PC-3 (cell line): Measurements from ENCODE around the gene TMEM156. TPM values are rescaled to one million over a fixed set of nuclear protein-coding genes. Genes with fewer than 3 reads are reported as not detected.

Source experiments
- ATAC-seq: fragments of 200-7000 bp; cut with Tn5 transposase; 2 replicates; pipeline ENCODE4 v1.9.1; 2020; ENCODE audit warnings: mild to moderate bottlenecking, moderate library complexity
- BruUV-seq: library from RNA; stranded (reverse); fragments of 400-500 nt; replicated peaks from 2 replicates; lab custom pipeline; 2021; lab: Mats Ljungman, UMichigan
- CTCF ChIA-PET: fragments of 300-600 bp; sonication (Branson Sonifier 250); formaldehyde crosslinking; loops from one replicate; lab custom pipeline; 2022; ENCODE audit warnings: antibody characterized with exemption; lab: Charles Lee
- POLR2A ChIA-PET: fragments of 300-600 bp; sonication (Branson Sonifier 250); formaldehyde crosslinking; loops from one replicate; lab custom pipeline; 2022; ENCODE audit warnings: antibody characterized with exemption; ENCODE audit not compliant: unreplicated experiment; lab: Charles Lee
- DNase-seq: peaks from one replicate; pipeline ENCODE4 v3.0.0-alpha.2; 2015
- H2AFZ ChIP-seq: fragments of 300-600 bp; sonication (generic); 2 replicates; pipeline ENCODE4 v1.6.0; 2016; ENCODE audit warnings: antibody characterized with exemption, low read length
- H3F3A ChIP-seq: fragments of 300-600 bp; sonication (generic); one replicate; pipeline ENCODE4 v1.6.0; 2017; ENCODE audit warnings: antibody characterized with exemption, low read length, control low read depth, mild to moderate bottlenecking; ENCODE audit not compliant: unreplicated experiment
- H3K27ac ChIP-seq: fragments of 300-600 bp; sonication (generic); 2 replicates; pipeline ENCODE4 v1.5.1; 2016; ENCODE audit warnings: mild to moderate bottlenecking, low read length
- H3K27me3 ChIP-seq: fragments of 300-600 bp; sonication (generic); 2 replicates; pipeline ENCODE4 v1.6.1; 2016; ENCODE audit warnings: low read length, mixed read lengths
- H3K36me3 ChIP-seq: fragments of 300-600 bp; sonication (generic); 2 replicates; pipeline ENCODE4 v1.6.1; 2016; ENCODE audit warnings: low read depth, mixed run types, low read length, mixed read lengths
- H3K4me1 ChIP-seq: fragments of 300-600 bp; sonication (generic); 2 replicates; pipeline ENCODE4 v1.5.1; 2016; ENCODE audit warnings: low read length; ENCODE audit not compliant: insufficient read depth
- H3K4me2 ChIP-seq: fragments of 300-600 bp; sonication (generic); 2 replicates; pipeline ENCODE4 v1.6.0; 2016; ENCODE audit warnings: low read length
- H3K4me3 ChIP-seq: fragments of 300-600 bp; sonication (generic); 2 replicates; pipeline ENCODE4 v1.5.1; 2016; ENCODE audit warnings: mild to moderate bottlenecking, low read length, mixed read lengths
- H3K79me2 ChIP-seq: fragments of 300-600 bp; sonication (generic); 2 replicates; pipeline ENCODE4 v1.6.1; 2017; ENCODE audit warnings: low read length, mixed read lengths
- H3K9ac ChIP-seq: fragments of 300-600 bp; sonication (generic); 2 replicates; pipeline ENCODE4 v1.6.0; 2016; ENCODE audit warnings: mild to moderate bottlenecking, low read length
- H3K9me2 ChIP-seq: fragments of 300-600 bp; sonication (generic); replicated peaks from 2 replicates; pipeline ENCODE4 v1.6.1; 2016; ENCODE audit warnings: mixed run types, low read length, mixed read lengths
- H3K9me3 ChIP-seq: fragments of 300-600 bp; sonication (generic); 2 replicates; pipeline ENCODE4 v1.6.1; 2016; ENCODE audit warnings: low read length, mixed read lengths
- H4K20me1 ChIP-seq: fragments of 300-600 bp; sonication (generic); 2 replicates; pipeline ENCODE4 v1.6.1; 2016; ENCODE audit warnings: low read length, mixed read lengths
- CTCF ChIP-seq: fragments of 300-600 bp; sonication (generic); conservative IDR thresholded peaks from 2 replicates; pipeline ENCODE4 v1.5.1; 2017; ENCODE audit warnings: antibody characterized with exemption, low read depth, mild to moderate bottlenecking, low read length
- EZH2 ChIP-seq: fragments of 300-600 bp; sonication (generic); IDR thresholded peaks from one replicate; pipeline ENCODE4 v1.6.1; 2017; ENCODE audit warnings: antibody characterized with exemption, mild to moderate bottlenecking, low read length; ENCODE audit not compliant: unreplicated experiment
- EZH2phosphoT487 ChIP-seq: fragments of 300-600 bp; sonication (generic); IDR thresholded peaks from 2 replicates; pipeline ENCODE4 v1.6.1; 2018; ENCODE audit warnings: mild to moderate bottlenecking, antibody characterized with exemption, low read length, borderline replicate concordance
- intact Hi-C: fragments of 100-400 bp; cut with micrococcal nuclease; formaldehyde crosslinking; loops from 2 replicates; pipeline ENCODE4 v1.9.0; 2023
- total RNA-seq: library from RNA; depleted of rRNA; stranded (reverse); fragments of >200 nt; gene quantifications from 2 replicates; pipeline ENCODE4 v1.2.3, GENCODE V29; 2014

Gene TMEM156
- total RNA-seq, 1 experiment from 2014 or later: 41.5 TPM

GRCh38 chr4:39043861-39044363 lies 11.7 kb upstream of the TMEM156 start:
- H4K20me1 ChIP-seq: 0 out of 2 replicates have a peak, but pooled peaks cover 4% of the 10 kb centered on the region
- 0 out of 2 replicates have a peak, but pooled peaks cover under 1% of the 10 kb centered on the region for H3K36me3 ChIP-seq
- ChIA-PET POLR2A (interaction anchor here (0.6 to 1.9 kb wide), 5 partner anchors 11 to 159 kb away, joined by 3 to 17 read pairs (median 10); partner anchors contain the start of gene TMEM156), CTCF (interaction anchor here (1.1 kb wide), 1 partner anchor 91 kb away, joined by 5 read pairs; no protein-coding TSS in a partner anchor)
- peaks cover 37% of the 10 kb centered on the region for H3K79me2 ChIP-seq
- H3F3A ChIP-seq: peaks cover 9% of the 10 kb centered on the region
- DNase-seq (no peak), ATAC-seq (no peak; the same call in 1 of the 2 replicates)
- peak overlapping the region; percentile 64 for H3K9ac ChIP-seq
- H3K9me2 ChIP-seq: no peaks in the 10 kb centered on the region
- H3K27me3 ChIP-seq: no peaks in the 10 kb centered on the region
- H3K4me3 ChIP-seq: peak overlapping the region; percentile 88
- peak overlapping the region; percentile 31; the same call in 1 of the 2 replicates for H2AFZ ChIP-seq
- H3K4me2 ChIP-seq: peak overlapping the region; percentile 79
- H3K4me1 ChIP-seq: peaks cover 53% of the 10 kb centered on the region
- BruUV-seq: TSS peak; percentile 83
- H3K9me3 ChIP-seq: no peaks in the 10 kb centered on the region
- peak overlapping the region; percentile 95 for H3K27ac ChIP-seq
- intact Hi-C loops: loop anchor here (1.0 kb wide), 2 partner anchors 8 to 12 kb away; partner anchors contain the start of gene TMEM156
- TF ChIP-seq EZH2 (no peak), CTCF (no peak), EZH2phosphoT487 (no peak)

GRCh38 chr4:39043058-39043860 lies 11.1 kb upstream of the TMEM156 start:
- ChIA-PET POLR2A (interaction anchor here (0.5 to 1.9 kb wide), 3 partner anchors 10 to 127 kb away, joined by 8 to 15 read pairs (median 10); partner anchors contain the start of gene TMEM156), CTCF (no interaction called here)
- no peak for TF ChIP-seq CTCF
- BruUV-seq: no TSS peak
- Histone ChIP-seq H3K9ac (peak overlapping the region; percentile 64), H3K4me3 (peak overlapping the region; percentile 88), H3K27me3 (no peaks in the 10 kb centered on the region), H3K9me2 (no peaks in the 10 kb centered on the region), H3K4me2 (peak overlapping the region; percentile 79), H3K79me2 (peaks cover 31% of the 10 kb centered on the region), H3K36me3 (no peaks in the 10 kb centered on the region), H3K27ac (peak overlapping the region; percentile 95), H2AFZ (peak overlapping the region; percentile 31; the same call in 1 of the 2 replicates), H3K9me3 (no peaks in the 10 kb centered on the region), H3K4me1 (peaks cover 54% of the 10 kb centered on the region), H4K20me1 (0 out of 2 replicates have a peak, but pooled peaks cover 4% of the 10 kb centered on the region), H3F3A (peaks cover 9% of the 10 kb centered on the region)
- intact Hi-C loops: loop anchor here (1.0 kb wide), 1 partner anchor 11 kb away; the partner anchor contains the start of gene TMEM156
- ATAC-seq (peak; percentile 32), DNase-seq (peak; percentile 85)
